Common myeloid progenitor, CD34-positive (primary cell): ENCODE data around the gene NAA80.
A peak's percentile ranks its signal among the peaks of the same experiment; 100 is the strongest.

Experiments
- CTCF ChIA-PET: fragments of 350-600 bp; sonication (Branson Sonifier 250); formaldehyde crosslinking; loops from one replicate; lab custom pipeline; 2021; ENCODE audit warnings: antibody characterized with exemption; lab: Charles Lee
- POLR2A ChIA-PET: fragments of 350-600 bp; sonication (Branson Sonifier 250); formaldehyde crosslinking; loops from one replicate; lab custom pipeline; 2021; ENCODE audit warnings: antibody characterized with exemption; lab: Charles Lee
- DNase-seq, 3 donors: peaks; one replicate each; pipeline versions ENCODE4 v3.0.0 to v3.0.0-alpha.2; 2013
- H3K27ac ChIP-seq, 2 experiments: 1 replicate in 1 of 2; 2 replicates in 1 of 2; pipeline ENCODE4 v1.7.0; 2013; ENCODE audit warnings: inconsistent platforms in 2 of 2, low read length in 2 of 2, mild to moderate bottlenecking in 2 of 2, low read depth in 1 of 2, moderate library complexity in 1 of 2; ENCODE audit not compliant: severe bottlenecking in 2 of 2, insufficient read depth in 1 of 2, poor library complexity in 1 of 2
- H3K27me3 ChIP-seq, 5 experiments: replicated peaks in 2 of 5; 1 replicate in 3 of 5; 2 replicates in 2 of 5; pipeline versions ENCODE4 v1.6.1 to v1.7.0; 2013; ENCODE audit warnings: low read length in 4 of 5, mild to moderate bottlenecking in 2 of 5, moderate library complexity in 2 of 5, inconsistent platforms in 1 of 5; ENCODE audit not compliant: insufficient read depth in 5 of 5, control insufficient read depth in 4 of 5
- H3K36me3 ChIP-seq, 4 experiments: 1 replicate in 2 of 4; 2 replicates in 2 of 4; pipeline versions ENCODE4 v1.6.1 to v1.7.0; 2013; ENCODE audit warnings: low read length in 3 of 4, control low read depth in 1 of 4, mild to moderate bottlenecking in 1 of 4; ENCODE audit not compliant: control insufficient read depth in 4 of 4, insufficient read depth in 4 of 4
- H3K4me1 ChIP-seq, 4 experiments: 1 replicate in 3 of 4; 2 replicates in 1 of 4; pipeline versions ENCODE4 v1.6.1 to v1.7.1; 2013; ENCODE audit warnings: low read length in 3 of 4, mild to moderate bottlenecking in 3 of 4, control low read depth in 1 of 4, inconsistent platforms in 1 of 4, moderate library complexity in 1 of 4; ENCODE audit not compliant: control insufficient read depth in 4 of 4, insufficient read depth in 4 of 4; ENCODE audit errors: control extremely low read depth in 1 of 4
- H3K4me3 ChIP-seq, 7 experiments: 1 replicate in 4 of 7; 2 replicates in 3 of 7; pipeline versions ENCODE4 v1.5.1 to v1.7.0; 2013; ENCODE audit warnings: mild to moderate bottlenecking in 7 of 7, low read length in 6 of 7, moderate library complexity in 6 of 7, inconsistent platforms in 2 of 7, low read depth in 2 of 7, control low read depth in 1 of 7; ENCODE audit not compliant: insufficient read depth in 4 of 7, control insufficient read depth in 1 of 7; ENCODE audit errors: extremely low read depth in 1 of 7
- H3K9me3 ChIP-seq, 5 experiments: 1 replicate in 4 of 5; 2 replicates in 1 of 5; pipeline versions ENCODE4 v1.6.1 to v1.7.1; 2013; ENCODE audit warnings: low read length in 4 of 5, mild to moderate bottlenecking in 2 of 5, inconsistent platforms in 1 of 5, low read depth in 1 of 5, moderate library complexity in 1 of 5; ENCODE audit not compliant: control insufficient read depth in 4 of 5, insufficient read depth in 2 of 5; ENCODE audit errors: control extremely low read depth in 1 of 5
- WGBS: methylation state at CpG from one replicate; pipeline ENCODE4 v1.1.5; 2013; ENCODE audit not compliant: insufficient coverage; 5-methylcytosine and 5-hydroxymethylcytosine counted together

NAA80 gene

DNA sequence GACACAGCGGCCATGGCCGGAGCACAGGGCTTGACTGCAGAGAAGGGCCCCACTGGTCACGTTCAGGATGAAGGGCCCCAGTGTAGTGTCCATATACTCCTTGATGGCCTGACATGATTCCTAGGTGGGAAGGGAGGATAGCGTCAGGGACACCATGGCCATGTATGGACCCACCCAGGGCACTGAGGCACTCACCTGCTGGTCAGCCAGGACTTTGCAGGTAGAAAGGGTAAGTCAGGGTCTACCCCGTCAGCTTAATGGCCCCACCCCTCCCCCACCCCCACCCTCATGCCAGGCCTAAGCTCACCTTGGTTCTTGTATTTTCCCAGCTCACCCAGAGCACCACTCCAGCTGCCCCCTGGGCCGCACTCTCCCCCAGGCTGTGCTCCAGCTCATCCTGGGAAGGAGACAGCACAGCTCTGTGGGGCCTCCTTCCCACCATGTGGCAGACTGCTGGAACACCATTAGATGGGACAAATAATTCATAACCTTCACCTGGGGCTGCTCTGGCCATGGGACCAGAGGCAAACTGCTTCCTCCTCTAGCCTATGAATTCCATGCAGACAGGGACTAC, 1.6 kb upstream of the NAA80 start:
- no peak for DNase-seq
- H3K27me3 ChIP-seq = no peaks in the 10 kb centered on the region
- WGBS = 83% methylated on average over 2 of the region's 6 CpGs
- H3K36me3 ChIP-seq = peaks cover 0 to 18% (median 9%) of the 10 kb centered on the region in 4 experiments
- ChIA-PET POLR2A (no interaction called here), CTCF (interaction anchor here (0.6 to 5.3 kb wide), 3 partner anchors 14 to 23 kb away, joined by 4 to 46 read pairs (median 5); partner anchors contain the start of gene HYAL2)
- H3K4me1 ChIP-seq = peaks cover 7 to 34% (median 31%) of the 10 kb centered on the region in 4 experiments
- H3K27ac ChIP-seq = peak overlapping the region in 1 of 2 experiments; percentile 86
- peak overlapping the region in 1 of 7 experiments; percentile 69 for H3K4me3 ChIP-seq
- H3K9me3 ChIP-seq = no peaks in the 10 kb centered on the region

DNA sequence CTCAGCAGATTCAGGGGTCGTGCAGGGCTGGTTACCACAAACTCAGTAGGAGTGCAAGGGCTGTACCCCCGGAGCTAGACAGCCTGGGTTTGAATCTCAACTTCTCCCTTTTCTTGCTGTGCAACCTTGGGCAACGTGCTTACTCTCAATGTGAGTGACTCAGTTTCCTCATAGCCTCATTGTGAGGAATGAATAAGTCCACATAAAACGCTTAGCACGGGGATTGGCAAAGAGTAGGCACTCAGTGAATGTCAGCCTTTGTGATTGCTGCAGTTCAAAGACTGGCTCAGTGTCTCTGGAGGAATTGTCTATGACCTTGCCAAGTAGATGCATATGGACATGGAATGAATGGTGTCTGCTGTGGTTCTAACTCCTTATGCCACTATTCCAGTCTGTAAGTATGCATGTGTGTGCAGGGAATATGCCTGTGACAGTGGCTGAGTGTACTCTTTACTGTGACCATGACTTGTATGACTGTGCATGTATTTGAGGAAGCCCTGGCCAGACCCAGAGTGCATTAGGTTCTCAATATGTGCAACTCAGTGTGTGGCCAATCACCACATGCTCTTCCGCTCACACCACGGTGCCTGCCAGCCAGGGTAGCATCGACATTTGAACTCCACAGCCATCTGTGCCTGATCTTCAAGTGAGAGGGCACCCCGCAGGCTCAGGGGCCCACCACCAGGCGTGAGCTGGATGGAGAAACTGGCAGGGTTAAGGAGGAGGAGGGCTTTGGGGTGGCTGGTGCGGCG, 900 bp upstream of the NAA80 start:
- Histone ChIP-seq H3K36me3 (peaks cover 0 to 18% (median 9%) of the 10 kb centered on the region in 4 experiments), H3K4me3 (peak overlapping the region; percentile 31 to 74 (median 69)), H3K9me3 (no peaks in the 10 kb centered on the region), H3K4me1 (peaks cover 7 to 34% (median 31%) of the 10 kb centered on the region in 4 experiments), H3K27ac (peak overlapping the region; percentile 66 to 86), H3K27me3 (no peaks in the 10 kb centered on the region)
- ChIA-PET CTCF (interaction anchor here (0.6 to 5.5 kb wide), 11 partner anchors 12 to 462 kb away, joined by 3 to 46 read pairs (median 4); partner anchors contain the start of genes HYAL2, LSMEM2, SEMA3B and TUSC2), POLR2A (interaction anchor here (0.7 to 1.0 kb wide), 2 partner anchors 15 to 28 kb away, joined by 3 to 4 read pairs; partner anchors contain the start of gene TUSC2)
- WGBS = 45% methylated on average over 10 of the region's 12 CpGs
- DNase-seq = peak; percentile 49 to 85 (median 83)

DNA sequence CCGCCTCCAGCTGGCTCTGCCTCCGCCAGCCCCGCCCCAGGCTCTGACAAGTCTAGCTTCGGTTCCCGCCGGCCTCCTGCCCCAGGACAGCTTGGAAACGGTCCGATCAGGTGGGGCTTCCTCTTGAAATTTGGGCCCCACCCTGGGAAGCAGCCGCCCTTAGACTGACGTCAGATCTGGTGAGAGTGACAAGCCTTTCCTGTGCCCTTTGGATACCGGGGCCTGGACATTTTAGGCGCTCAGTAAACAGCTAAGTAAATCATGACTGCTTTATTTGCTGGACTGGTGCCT, 378 bp upstream of the NAA80 start:
- Histone ChIP-seq H3K36me3 (peaks cover 0 to 19% (median 9%) of the 10 kb centered on the region in 4 experiments), H3K4me1 (peaks cover 7 to 34% (median 31%) of the 10 kb centered on the region in 4 experiments), H3K27ac (peak overlapping the region; percentile 66 to 86), H3K27me3 (no peaks in the 10 kb centered on the region), H3K4me3 (peak overlapping the region; percentile 31 to 74 (median 69)), H3K9me3 (no peaks in the 10 kb centered on the region)
- ChIA-PET CTCF (interaction anchor here (0.7 to 5.5 kb wide), 11 partner anchors 10 to 462 kb away, joined by 3 to 46 read pairs (median 3); partner anchors contain the start of genes HYAL2, LSMEM2, SEMA3B and TUSC2), POLR2A (interaction anchor here (0.6 to 1.0 kb wide), 3 partner anchors 16 to 33 kb away, joined by 3 to 4 read pairs (median 4); partner anchors contain the start of gene TUSC2)
- WGBS = 1% methylated on average over 12 of the region's 12 CpGs
- DNase-seq = no peak

GRCh38 chr3:50297896-50298725, 1.1 kb downstream of the NAA80 start:
- 14% methylated on average over 8 of the region's 9 CpGs for WGBS
- DNase-seq = peak in 1 of 3 donors; percentile 43
- POLR2A ChIA-PET = interaction anchor here (1.1 to 1.4 kb wide), 2 partner anchors 30 to 39 kb away, joined by 3 to 5 read pairs; partner anchors contain the start of gene TUSC2

GRCh38 chr3:50297384-50297775, 1.8 kb downstream of the NAA80 start:
- H3K4me1 ChIP-seq = peaks cover 7 to 39% (median 39%) of the 10 kb centered on the region in 4 experiments
- no peaks in the 10 kb centered on the region for H3K9me3 ChIP-seq
- ChIA-PET POLR2A (interaction anchor here (0.7 kb wide), 1 partner anchor 93 kb away, joined by 3 read pairs; no protein-coding TSS in a partner anchor), CTCF (interaction anchor here (0.6 to 5.5 kb wide), 9 partner anchors 9 to 72 kb away, joined by 3 to 46 read pairs (median 4); partner anchors contain the start of gene HYAL2)
- H3K4me3 ChIP-seq = peak overlapping the region in 2 of 7 experiments; percentile 83 to 98
- H3K27me3 ChIP-seq = no peaks in the 10 kb centered on the region
- H3K36me3 ChIP-seq = peaks cover 0 to 22% (median 9%) of the 10 kb centered on the region in 4 experiments
- peak overlapping the region in 1 of 2 experiments; percentile 86 for H3K27ac ChIP-seq
- no peak for DNase-seq
- WGBS = 100% methylated on average over 2 of the region's 2 CpGs

More at GRCh38 chr3:50297896-50298725, 1.1 kb downstream of the NAA80 start:
- no peaks in the 10 kb centered on the region for H3K27me3 ChIP-seq
- peak overlapping the region; percentile 59 to 98 (median 80) for H3K4me3 ChIP-seq
- H3K4me1 ChIP-seq = peaks cover 7 to 34% (median 32%) of the 10 kb centered on the region in 4 experiments
- CTCF ChIA-PET = interaction anchor here (0.8 to 5.5 kb wide), 13 partner anchors 10 to 82 kb away, joined by 3 to 46 read pairs (median 3); partner anchors contain the start of gene HYAL2
- H3K9me3 ChIP-seq = no peaks in the 10 kb centered on the region
- H3K27ac ChIP-seq = peak overlapping the region; percentile 66 to 86
- H3K36me3 ChIP-seq = peaks cover 0 to 22% (median 9%) of the 10 kb centered on the region in 4 experiments

DNA sequence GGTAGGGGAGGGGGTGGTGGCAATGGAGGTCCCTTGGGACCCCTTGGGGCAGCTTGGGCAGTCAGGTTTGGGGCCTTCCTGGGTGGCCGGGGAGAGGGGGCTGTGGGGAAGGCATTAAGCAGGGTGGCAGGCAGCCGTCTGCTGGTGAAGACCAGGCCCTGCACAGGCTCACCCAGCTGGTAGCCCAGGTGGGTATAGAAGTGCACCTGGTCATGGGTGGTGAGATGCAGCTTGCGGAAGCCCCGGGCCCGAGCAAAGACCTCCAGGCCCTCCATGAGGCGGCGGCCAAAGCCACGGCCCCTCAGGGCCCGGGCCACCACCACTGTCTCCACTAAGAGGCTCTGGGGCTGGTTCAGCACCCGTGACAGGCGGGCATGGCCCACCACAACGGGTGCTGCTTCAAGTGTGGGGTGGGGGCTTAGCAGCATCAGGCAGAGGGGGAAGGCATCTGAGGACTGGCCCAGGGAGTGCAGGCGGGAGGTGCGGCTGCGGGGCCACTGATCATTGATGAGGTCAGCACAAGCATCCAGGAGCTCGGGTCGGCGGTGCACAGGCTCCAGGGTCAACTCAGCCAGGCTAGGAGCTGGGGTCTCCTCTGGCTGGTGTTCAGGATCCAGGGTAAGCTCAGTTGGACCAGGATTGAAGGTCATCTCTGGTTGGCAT, 2.4 kb downstream of the NAA80 start:
- Histone ChIP-seq H3K9me3 (no peaks in the 10 kb centered on the region), H3K27ac (no peak overlapping the region), H3K36me3 (peaks cover 0 to 22% (median 9%) of the 10 kb centered on the region in 4 experiments), H3K4me3 (no peak overlapping the region), H3K4me1 (peaks cover 7 to 40% (median 39%) of the 10 kb centered on the region in 4 experiments), H3K27me3 (no peaks in the 10 kb centered on the region)
- CTCF ChIA-PET = interaction anchor here (0.6 to 5.5 kb wide), 8 partner anchors 8 to 72 kb away, joined by 3 to 46 read pairs (median 4); partner anchors contain the start of gene HYAL2
- no peak for DNase-seq
- 99% methylated on average over 17 of the region's 18 CpGs for WGBS
- POLR2A ChIA-PET = interaction anchor here (0.7 kb wide), 1 partner anchor 92 kb away, joined by 3 read pairs; no protein-coding TSS in a partner anchor
